HEK293 (cell line): ENCODE measurements around the gene KREMEN1.
A peak's percentile ranks its signal among the peaks of the same experiment; 100 is the strongest.

Source experiments
- CTCF ChIA-PET: fragments of 350-600 bp; formaldehyde crosslinking; extraction: SDS; loops from one replicate; lab custom pipeline; 2021; ENCODE audit warnings: antibody characterized with exemption; lab: Yijun Ruan, JAX
- POLR2A ChIA-PET: fragments of 300-600 bp; formaldehyde crosslinking; extraction: SDS; loops from one replicate; lab custom pipeline; 2020; ENCODE audit warnings: antibody characterized with exemption, inconsistent platforms; lab: Yijun Ruan, JAX
- H3K27ac ChIP-seq: fragments of 200-500 bp; sonication (Bioruptor generic); 2 replicates; pipeline ENCODE4 v1.5.1; 2014; ENCODE audit warnings: low read depth, low read length, control low read depth, inconsistent platforms; ENCODE audit errors: extremely low read depth
- H3K36me3 ChIP-seq, 2 experiments: fragments of 200-500 bp in 1 of 2; sonication (Bioruptor generic) in 1 of 2; 1 replicate in 1 of 2; 2 replicates in 1 of 2; pipeline ENCODE4 v1.5.1; 2014 to 2017; ENCODE audit warnings: inconsistent platforms in 2 of 2, low read length in 2 of 2; ENCODE audit not compliant: control insufficient read depth in 2 of 2, insufficient read depth in 1 of 2
- H3K4me1 ChIP-seq: fragments of 200-500 bp; sonication (Bioruptor generic); 2 replicates; pipeline ENCODE4 v1.5.1; 2014; ENCODE audit warnings: mild to moderate bottlenecking, low read length, inconsistent platforms; ENCODE audit not compliant: control insufficient read depth, insufficient read depth
- H3K4me3 ChIP-seq: 2 replicates; pipeline ENCODE4 v1.5.1; 2011; ENCODE audit warnings: low read depth, mild to moderate bottlenecking, control low read depth, low read length, moderate library complexity
- H3K9me3 ChIP-seq: fragments of 200-500 bp; sonication (Bioruptor generic); 2 replicates; pipeline ENCODE4 v1.5.1; 2014; ENCODE audit warnings: low read depth, low read length, inconsistent platforms; ENCODE audit not compliant: control insufficient read depth, insufficient read depth
- BCL6B ChIP-seq: fragments of 450-650 bp; formaldehyde crosslinking; IDR thresholded peaks from 2 replicates; pipeline ENCODE4 v1.5.1; 2017; ENCODE audit warnings: missing biosample characterization, missing genetic modification characterization
- GFI1B ChIP-seq: fragments of 450-650 bp; formaldehyde crosslinking; IDR thresholded peaks from 2 replicates; pipeline ENCODE4 v1.5.1; 2016; ENCODE audit warnings: missing biosample characterization, missing genetic modification characterization
- IKZF3 ChIP-seq: fragments of 450-650 bp; IDR thresholded peaks from 2 replicates; pipeline ENCODE4 v1.5.0; 2018; ENCODE audit warnings: missing biosample characterization, mild to moderate bottlenecking, missing genetic modification characterization, moderate library complexity
- OVOL3 ChIP-seq: fragments of 450-650 bp; formaldehyde crosslinking; IDR thresholded peaks from 2 replicates; pipeline ENCODE4 v1.5.1; 2016; ENCODE audit warnings: missing biosample characterization, missing genetic modification characterization
- PRDM1 ChIP-seq: fragments of 450-650 bp; formaldehyde crosslinking; IDR thresholded peaks from 2 replicates; pipeline ENCODE4; 2016; ENCODE audit warnings: missing biosample characterization, missing genetic modification characterization
- TRIM28 ChIP-seq: IDR thresholded peaks from 2 replicates; pipeline ENCODE4 v1.6.1; 2011; ENCODE audit warnings: low read length, control low read depth, borderline replicate concordance
- ZBTB6 ChIP-seq: fragments of 450-650 bp; formaldehyde crosslinking; IDR thresholded peaks from 2 replicates; pipeline ENCODE4 v1.5.1; 2017; ENCODE audit warnings: missing biosample characterization, missing genetic modification characterization
- ZEB2 ChIP-seq: fragments of 450-650 bp; formaldehyde crosslinking; IDR thresholded peaks from 2 replicates; pipeline ENCODE4 v1.5.1; 2016; ENCODE audit warnings: missing biosample characterization, missing genetic modification characterization
- ZFP3 ChIP-seq: fragments of 450-650 bp; formaldehyde crosslinking; IDR thresholded peaks from 2 replicates; pipeline ENCODE4 v1.5.1; 2016; ENCODE audit warnings: low read depth, missing biosample characterization, missing genetic modification characterization
- ZNF114 ChIP-seq: fragments of 450-650 bp; formaldehyde crosslinking; IDR thresholded peaks from 2 replicates; pipeline ENCODE4 v1.5.0; 2017; ENCODE audit warnings: missing biosample characterization, missing genetic modification characterization
- ZNF146 ChIP-seq: fragments of 450-650 bp; formaldehyde crosslinking; IDR thresholded peaks from 2 replicates; pipeline ENCODE4 v1.5.1; 2016; ENCODE audit warnings: missing biosample characterization, missing genetic modification characterization
- ZNF169 ChIP-seq: fragments of 450-650 bp; formaldehyde crosslinking; IDR thresholded peaks from 2 replicates; pipeline ENCODE4 v1.5.1; 2016; ENCODE audit warnings: missing biosample characterization, missing genetic modification characterization
- ZNF184 ChIP-seq: fragments of 450-650 bp; IDR thresholded peaks from 2 replicates; pipeline ENCODE4 v1.5.1; 2018; ENCODE audit warnings: missing biosample characterization, mild to moderate bottlenecking, missing genetic modification characterization
- ZNF223 ChIP-seq: fragments of 450-650 bp; formaldehyde crosslinking; IDR thresholded peaks from 2 replicates; pipeline ENCODE4 v1.5.1; 2016; ENCODE audit warnings: missing biosample characterization, missing genetic modification characterization
- ZNF354C ChIP-seq: fragments of 450-650 bp; formaldehyde crosslinking; IDR thresholded peaks from 2 replicates; pipeline ENCODE4 v1.5.1; 2016; ENCODE audit warnings: missing biosample characterization, missing genetic modification characterization, low read depth, borderline replicate concordance
- ZNF37A ChIP-seq: fragments of 450-650 bp; IDR thresholded peaks from 2 replicates; pipeline ENCODE4 v1.5.1; 2018; ENCODE audit warnings: missing biosample characterization, missing genetic modification characterization
- ZNF394 ChIP-seq: fragments of 450-650 bp; formaldehyde crosslinking; IDR thresholded peaks from 2 replicates; pipeline ENCODE4 v1.5.1; 2016; ENCODE audit warnings: missing biosample characterization, missing genetic modification characterization, mild to moderate bottlenecking, moderate library complexity, borderline replicate concordance
- ZNF473 ChIP-seq: fragments of 450-650 bp; formaldehyde crosslinking; IDR thresholded peaks from 2 replicates; pipeline ENCODE4 v1.5.1; 2017; ENCODE audit warnings: missing biosample characterization, missing genetic modification characterization
- ZNF501 ChIP-seq: fragments of 450-650 bp; formaldehyde crosslinking; IDR thresholded peaks from 2 replicates; pipeline ENCODE4 v1.5.1; 2016; ENCODE audit warnings: missing biosample characterization, missing genetic modification characterization
- ZNF658 ChIP-seq: fragments of 450-650 bp; formaldehyde crosslinking; IDR thresholded peaks from 2 replicates; pipeline ENCODE4; 2016; ENCODE audit warnings: missing biosample characterization, missing genetic modification characterization
- ZNF76 ChIP-seq: fragments of 450-650 bp; formaldehyde crosslinking; IDR thresholded peaks from 2 replicates; pipeline ENCODE4; 2016; ENCODE audit warnings: low read depth, missing biosample characterization, missing genetic modification characterization, borderline replicate concordance
- ZSCAN4 ChIP-seq: fragments of 450-650 bp; formaldehyde crosslinking; IDR thresholded peaks from 2 replicates; pipeline ENCODE4 v1.5.1; 2017; ENCODE audit warnings: missing biosample characterization, missing genetic modification characterization
- TF ChIP-seq, protein P1 (sequence below): fragments of 450-650 bp; formaldehyde crosslinking; IDR thresholded peaks from 2 replicates; pipeline ENCODE4 v1.5.1; 2017; ENCODE audit warnings: missing biosample characterization, missing genetic modification characterization
- TF ChIP-seq, protein P2 (sequence below): fragments of 450-650 bp; formaldehyde crosslinking; IDR thresholded peaks from 2 replicates; pipeline ENCODE4 v1.5.1; 2016; ENCODE audit warnings: missing biosample characterization, missing genetic modification characterization
- TF ChIP-seq, protein P3 (sequence below): fragments of 450-650 bp; formaldehyde crosslinking; IDR thresholded peaks from 2 replicates; pipeline ENCODE4 v1.5.1; 2016; ENCODE audit warnings: missing biosample characterization, missing genetic modification characterization

The KREMEN1 gene

GRCh38 chr22:29030016-29030617 lies 42.7 kb upstream of the KREMEN1 start:
- CTCF ChIA-PET: interaction anchor here (0.5 to 7.0 kb wide), 8 partner anchors 10 to 430 kb away, joined by 3 to 53 read pairs (median 3); no protein-coding TSS in a partner anchor
- H3K4me1 ChIP-seq: peaks cover 23% of the 10 kb centered on the region
- POLR2A ChIA-PET: interaction anchor here (0.9 to 2.2 kb wide), 4 partner anchors 25 to 147 kb away, joined by 3 to 22 read pairs (median 3); partner anchors contain the start of gene ZNRF3
- H3K36me3 ChIP-seq: peaks cover 0 to 4% of the 10 kb centered on the region in 2 experiments; a peak in 1 of 3 replicates
- no peak for TF ChIP-seq ZNF394 (tag by site-specific recombination)
- TF ChIP-seq ZNF114: no peak
- TF ChIP-seq ZEB2 (tag by site-specific recombination): 0 out of 2 replicates have a peak, but pooled peaks have one; percentile 14
- TF ChIP-seq ZNF169 (tag by site-specific recombination): no peak
- TF ChIP-seq, protein P1, sequence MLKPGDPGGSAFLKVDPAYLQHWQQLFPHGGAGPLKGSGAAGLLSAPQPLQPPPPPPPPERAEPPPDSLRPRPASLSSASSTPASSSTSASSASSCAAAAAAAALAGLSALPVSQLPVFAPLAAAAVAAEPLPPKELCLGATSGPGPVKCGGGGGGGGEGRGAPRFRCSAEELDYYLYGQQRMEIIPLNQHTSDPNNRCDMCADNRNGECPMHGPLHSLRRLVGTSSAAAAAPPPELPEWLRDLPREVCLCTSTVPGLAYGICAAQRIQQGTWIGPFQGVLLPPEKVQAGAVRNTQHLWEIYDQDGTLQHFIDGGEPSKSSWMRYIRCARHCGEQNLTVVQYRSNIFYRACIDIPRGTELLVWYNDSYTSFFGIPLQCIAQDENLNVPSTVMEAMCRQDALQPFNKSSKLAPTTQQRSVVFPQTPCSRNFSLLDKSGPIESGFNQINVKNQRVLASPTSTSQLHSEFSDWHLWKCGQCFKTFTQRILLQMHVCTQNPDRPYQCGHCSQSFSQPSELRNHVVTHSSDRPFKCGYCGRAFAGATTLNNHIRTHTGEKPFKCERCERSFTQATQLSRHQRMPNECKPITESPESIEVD: no peak
- no peak for TF ChIP-seq PRDM1
- TF ChIP-seq IKZF3 (tag by site-specific recombination): 0 out of 2 replicates have a peak, but pooled peaks have one; percentile 18
- no peak for TF ChIP-seq ZSCAN4
- no peak for TF ChIP-seq OVOL3 (tag by site-specific recombination)
- no peak for TF ChIP-seq TRIM28
- 0 out of 2 replicates have a peak, but pooled peaks have one; percentile 9 for TF ChIP-seq ZNF184 (tag by site-specific recombination)
- TF ChIP-seq ZNF354C: no peak
- TF ChIP-seq ZNF223: no peak
- H3K27ac ChIP-seq: peak overlapping the region; percentile 27; the same call in 1 of the 2 replicates
- no peaks in the 10 kb centered on the region for H3K9me3 ChIP-seq
- peak overlapping the region; percentile 53 for H3K4me3 ChIP-seq

- Histone ChIP-seq H3K9me3 (no peaks in the 10 kb centered on the region), H3K27ac (peak overlapping the region; percentile 49), H3K36me3 (peaks cover 0 to 4% of the 10 kb centered on the region in 2 experiments; a peak in 1 of 3 replicates), H3K4me3 (peak overlapping the region; percentile 53), H3K4me1 (peaks cover 23% of the 10 kb centered on the region)
- CTCF ChIA-PET: interaction anchor here (0.6 to 7.0 kb wide), 9 partner anchors 10 to 982 kb away, joined by 3 to 53 read pairs (median 3); partner anchors contain the start of gene KREMEN1
- POLR2A ChIA-PET: interaction anchor here (0.9 to 2.2 kb wide), 5 partner anchors 17 to 148 kb away, joined by 3 to 22 read pairs (median 3); partner anchors contain the start of gene ZNRF3
- TF ChIP-seq GFI1B (tag by site-specific recombination): no peak
- TF ChIP-seq, protein P1: peak; percentile 52; the same call in 1 of the 2 replicates
- TF ChIP-seq ZNF501 (tag by site-specific recombination): no peak
- TF ChIP-seq ZNF76 (tag by site-specific recombination): peak; percentile 46; the same call in 1 of the 2 replicates
- no peak for TF ChIP-seq ZNF37A
- TF ChIP-seq, protein P2, sequence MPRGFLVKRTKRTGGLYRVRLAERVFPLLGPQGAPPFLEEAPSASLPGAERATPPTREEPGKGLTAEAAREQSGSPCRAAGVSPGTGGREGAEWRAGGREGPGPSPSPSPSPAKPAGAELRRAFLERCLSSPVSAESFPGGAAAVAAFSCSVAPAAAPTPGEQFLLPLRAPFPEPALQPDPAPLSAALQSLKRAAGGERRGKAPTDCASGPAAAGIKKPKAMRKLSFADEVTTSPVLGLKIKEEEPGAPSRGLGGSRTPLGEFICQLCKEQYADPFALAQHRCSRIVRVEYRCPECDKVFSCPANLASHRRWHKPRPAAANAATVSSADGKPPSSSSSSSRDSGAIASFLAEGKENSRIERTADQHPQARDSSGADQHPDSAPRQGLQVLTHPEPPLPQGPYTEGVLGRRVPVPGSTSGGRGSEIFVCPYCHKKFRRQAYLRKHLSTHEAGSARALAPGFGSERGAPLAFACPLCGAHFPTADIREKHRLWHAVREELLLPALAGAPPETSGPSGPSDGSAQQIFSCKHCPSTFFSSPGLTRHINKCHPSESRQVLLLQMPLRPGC (tag by site-specific recombination): peak; percentile 36; the same call in 1 of the 2 replicates
- peak; percentile 98 for TF ChIP-seq BCL6B (tag by site-specific recombination)
- no peak for TF ChIP-seq ZBTB6 (tag by site-specific recombination)
- TF ChIP-seq ZFP3 (tag by site-specific recombination): no peak
- no peak for TF ChIP-seq ZNF658 (tag by site-specific recombination)
- TF ChIP-seq ZNF146 (tag by site-specific recombination): no peak
- TF ChIP-seq, protein P3, sequence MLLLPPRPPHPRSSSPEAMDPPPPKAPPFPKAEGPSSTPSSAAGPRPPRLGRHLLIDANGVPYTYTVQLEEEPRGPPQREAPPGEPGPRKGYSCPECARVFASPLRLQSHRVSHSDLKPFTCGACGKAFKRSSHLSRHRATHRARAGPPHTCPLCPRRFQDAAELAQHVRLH: no peak
- no peak for TF ChIP-seq ZNF473 (tag by site-specific recombination)
Measured at GRCh38 chr22:29030618-29031226, 42.1 kb upstream of the KREMEN1 start.
